Measurements from ENCODE around the gene PMP22.

The PMP22 gene

GRCh38 chr17:15249487-15249886 lies 15.6 kb downstream of the PMP22 start:
- no peak overlapping the region for H2AK5ac ChIP-seq (ENCODE audit: low read length, severe bottlenecking)

GRCh38 chr17:15247891-15248529 lies 17.1 kb downstream of the PMP22 start:
- Histone ChIP-seq H2BK15ac (ENCODE audit: low read depth, poor library complexity, severe bottlenecking) (no peak overlapping the region), H3K27me3 (ENCODE audit: control insufficient read depth in 1 of 2, insufficient read depth in 1 of 2, low read length in 2 of 2) (no peaks in the 10 kb centered on the region), H3K9me3 (ENCODE audit: control insufficient read depth, low read length) (no peaks in the 10 kb centered on the region), H2BK12ac (ENCODE audit: low read length in 2 of 2) (no peak overlapping the region), H2AFZ (ENCODE audit: low read depth, low read length) (no peak overlapping the region), H3K4me1 (ENCODE audit: control insufficient read depth, insufficient read depth, low read depth, low read length) (peaks cover 4% of the 10 kb centered on the region), H3K9ac (ENCODE audit: low read length) (peak overlapping the region; percentile 17), H2BK5ac (ENCODE audit: low read depth, low read length, poor library complexity, severe bottlenecking) (no peak overlapping the region), H3K79me1 (replicated peaks; ENCODE audit: low read length, poor library complexity, severe bottlenecking) (peaks cover 29% of the 10 kb centered on the region), H4K91ac (ENCODE audit: low read length) (no peak overlapping the region), H3K18ac (ENCODE audit: low read depth in 1 of 2, low read length in 2 of 2) (no peak overlapping the region), H4K8ac (ENCODE audit: low read length) (no peak overlapping the region), H2AK5ac (ENCODE audit: low read length, severe bottlenecking) (no peak overlapping the region), H3K23ac (ENCODE audit: low read length in 2 of 2) (no peak overlapping the region), H3K36me3 (ENCODE audit: control insufficient read depth in 1 of 2, insufficient read depth in 2 of 2, low read depth in 1 of 2, low read length in 2 of 2) (peaks cover 10 to 87% of the 10 kb centered on the region in 2 experiments), H3K4me3 (ENCODE audit: insufficient read depth in 1 of 2, low read depth in 1 of 2, low read length in 2 of 2) (no peak overlapping the region), H3K4ac (ENCODE audit: low read depth in 1 of 2, low read length in 2 of 2) (no peak overlapping the region), H3K4me2 (ENCODE audit: low read length, poor library complexity, severe bottlenecking) (no peak overlapping the region), H3K14ac (ENCODE audit: low read length in 2 of 2) (no peak overlapping the region), H3K27ac (ENCODE audit: low read length, poor library complexity, severe bottlenecking) (no peak overlapping the region), H2BK120ac (ENCODE audit: low read depth, low read length) (no peak overlapping the region)
- 99% methylated on average over 8 of the region's 8 CpGs for WGBS
- DNase-seq, result no peak

More at GRCh38 chr17:15249487-15249886, 15.6 kb downstream of the PMP22 start:
- Histone ChIP-seq H3K18ac (ENCODE audit: low read depth in 1 of 2, low read length in 2 of 2) (no peak overlapping the region), H3K9me3 (ENCODE audit: control insufficient read depth, low read length) (no peaks in the 10 kb centered on the region), H2BK12ac (ENCODE audit: low read length in 2 of 2) (no peak overlapping the region), H3K23ac (ENCODE audit: low read length in 2 of 2) (no peak overlapping the region), H3K14ac (ENCODE audit: low read length in 2 of 2) (no peak overlapping the region), H3K9ac (ENCODE audit: low read length) (no peak overlapping the region), H3K4me1 (ENCODE audit: control insufficient read depth, insufficient read depth, low read depth, low read length) (peaks cover 4% of the 10 kb centered on the region), H3K4me2 (ENCODE audit: low read length, poor library complexity, severe bottlenecking) (no peak overlapping the region), H2BK15ac (ENCODE audit: low read depth, poor library complexity, severe bottlenecking) (no peak overlapping the region), H4K8ac (ENCODE audit: low read length) (no peak overlapping the region), H2BK120ac (ENCODE audit: low read depth, low read length) (no peak overlapping the region), H3K79me1 (replicated peaks; ENCODE audit: low read length, poor library complexity, severe bottlenecking) (peaks cover 33% of the 10 kb centered on the region), H2BK5ac (ENCODE audit: low read depth, low read length, poor library complexity, severe bottlenecking) (no peak overlapping the region), H3K36me3 (ENCODE audit: control insufficient read depth in 1 of 2, insufficient read depth in 2 of 2, low read depth in 1 of 2, low read length in 2 of 2) (peaks cover 18 to 90% of the 10 kb centered on the region in 2 experiments), H3K4ac (ENCODE audit: low read depth in 1 of 2, low read length in 2 of 2) (no peak overlapping the region), H3K27ac (ENCODE audit: low read length, poor library complexity, severe bottlenecking) (no peak overlapping the region), H2AFZ (ENCODE audit: low read depth, low read length) (no peak overlapping the region), H3K4me3 (ENCODE audit: insufficient read depth in 1 of 2, low read depth in 1 of 2, low read length in 2 of 2) (no peak overlapping the region), H4K91ac (ENCODE audit: low read length) (no peak overlapping the region), H3K27me3 (ENCODE audit: control insufficient read depth in 1 of 2, insufficient read depth in 1 of 2, low read length in 2 of 2) (no peaks in the 10 kb centered on the region)
- DNase-seq, result no peak
- WGBS, result 71% methylated on average over 5 of the region's 5 CpGs

- Histone ChIP-seq H3K4me2 (ENCODE audit: low read length, poor library complexity, severe bottlenecking) (no peak overlapping the region), H2BK120ac (ENCODE audit: low read depth, low read length) (no peak overlapping the region), H4K91ac (ENCODE audit: low read length) (no peak overlapping the region), H4K8ac (ENCODE audit: low read length) (no peak overlapping the region), H3K4ac (ENCODE audit: low read depth in 1 of 2, low read length in 2 of 2) (no peak overlapping the region), H2AK5ac (ENCODE audit: low read length, severe bottlenecking) (no peak overlapping the region), H3K23ac (ENCODE audit: low read length in 2 of 2) (no peak overlapping the region), H2BK12ac (ENCODE audit: low read length in 2 of 2) (no peak overlapping the region), H3K27ac (ENCODE audit: low read length, poor library complexity, severe bottlenecking) (no peak overlapping the region), H3K9me3 (ENCODE audit: control insufficient read depth, low read length) (peaks cover 4% of the 10 kb centered on the region), H3K36me3 (ENCODE audit: control insufficient read depth in 1 of 2, insufficient read depth in 2 of 2, low read depth in 1 of 2, low read length in 2 of 2) (peaks cover 2 to 86% of the 10 kb centered on the region in 2 experiments), H3K27me3 (ENCODE audit: control insufficient read depth in 1 of 2, insufficient read depth in 1 of 2, low read length in 2 of 2) (no peaks in the 10 kb centered on the region), H3K18ac (ENCODE audit: low read depth in 1 of 2, low read length in 2 of 2) (no peak overlapping the region), H3K9ac (ENCODE audit: low read length) (no peak overlapping the region), H3K14ac (ENCODE audit: low read length in 2 of 2) (no peak overlapping the region), H3K79me1 (replicated peaks; ENCODE audit: low read length, poor library complexity, severe bottlenecking) (peaks cover 18% of the 10 kb centered on the region), H2BK5ac (ENCODE audit: low read depth, low read length, poor library complexity, severe bottlenecking) (no peak overlapping the region), H2BK15ac (ENCODE audit: low read depth, poor library complexity, severe bottlenecking) (no peak overlapping the region), H3K4me3 (ENCODE audit: insufficient read depth in 1 of 2, low read depth in 1 of 2, low read length in 2 of 2) (no peak overlapping the region), H2AFZ (ENCODE audit: low read depth, low read length) (no peak overlapping the region), H3K4me1 (ENCODE audit: control insufficient read depth, insufficient read depth, low read depth, low read length) (peaks cover 6% of the 10 kb centered on the region)
- DNase-seq, result no peak
- 93% methylated on average over 5 of the region's 5 CpGs for WGBS
These were observed 20.1 kb downstream of the PMP22 start for GRCh38 chr17:15245054-15245453.

GRCh38 chr17:15240644-15241043 lies 24.5 kb downstream of the PMP22 start:
- H2BK5ac ChIP-seq (ENCODE audit: low read depth, low read length, poor library complexity, severe bottlenecking), result no peak overlapping the region
- peaks cover 12% of the 10 kb centered on the region for H3K79me1 ChIP-seq (replicated peaks; ENCODE audit: low read length, poor library complexity, severe bottlenecking)
- H3K27ac ChIP-seq (ENCODE audit: low read length, poor library complexity, severe bottlenecking), result no peak overlapping the region
- peak overlapping the region; percentile 16 for H3K4me2 ChIP-seq (ENCODE audit: low read length, poor library complexity, severe bottlenecking)
- H3K9ac ChIP-seq (ENCODE audit: low read length), result no peak overlapping the region
- H3K4ac ChIP-seq (ENCODE audit: low read depth in 1 of 2, low read length in 2 of 2), result no peak overlapping the region
- H2AFZ ChIP-seq (ENCODE audit: low read depth, low read length), result no peak overlapping the region
- H2BK120ac ChIP-seq (ENCODE audit: low read depth, low read length), result no peak overlapping the region
- H4K8ac ChIP-seq (ENCODE audit: low read length), result no peak overlapping the region
- DNase-seq, result peak; percentile 15
- H3K4me3 ChIP-seq (ENCODE audit: insufficient read depth in 1 of 2, low read depth in 1 of 2, low read length in 2 of 2), result no peak overlapping the region
- H3K36me3 ChIP-seq (ENCODE audit: control insufficient read depth in 1 of 2, insufficient read depth in 2 of 2, low read depth in 1 of 2, low read length in 2 of 2), result peaks cover 6 to 93% of the 10 kb centered on the region in 2 experiments
- no peak overlapping the region for H3K18ac ChIP-seq (ENCODE audit: low read depth in 1 of 2, low read length in 2 of 2)
- H3K14ac ChIP-seq (ENCODE audit: low read length in 2 of 2), result no peak overlapping the region
- H3K23ac ChIP-seq (ENCODE audit: low read length in 2 of 2), result no peak overlapping the region
- no peak overlapping the region for H4K91ac ChIP-seq (ENCODE audit: low read length)
- H2BK12ac ChIP-seq (ENCODE audit: low read length in 2 of 2), result no peak overlapping the region
- no peaks in the 10 kb centered on the region for H3K27me3 ChIP-seq (ENCODE audit: control insufficient read depth in 1 of 2, insufficient read depth in 1 of 2, low read length in 2 of 2)
- no peak overlapping the region for H2BK15ac ChIP-seq (ENCODE audit: low read depth, poor library complexity, severe bottlenecking)
- H3K4me1 ChIP-seq (ENCODE audit: control insufficient read depth, insufficient read depth, low read depth, low read length), result peaks cover 1% of the 10 kb centered on the region
- no peak overlapping the region for H2AK5ac ChIP-seq (ENCODE audit: low read length, severe bottlenecking)
- H3K9me3 ChIP-seq (ENCODE audit: control insufficient read depth, low read length), result peaks cover 4% of the 10 kb centered on the region

Data from mesenchymal stem cell (in vitro differentiated cells and primary cell).